SKM-1 treated with dmso at 0.1 percent for 144 hours (cell line): ENCODE measurements around the gene TWIST1.

Source experiments
- DNase-seq: peaks from one replicate; lab custom pipeline; 2025; ENCODE audit not compliant: unreplicated experiment; lab: John Stamatoyannopoulos, UW

Gene TWIST1

GRCh38 chr7:19117091-19117869, at the start of gene TWIST1:
Gene TWIST1, minus strand, starts transcription at chr7:19117636. Its CDS starts 315 bp downstream, at chr7:19117321.
- DNase-seq, result no peak

- DNase-seq, result no peak
Observed at GRCh38 chr7:19161671-19162070, 44.2 kb upstream of the TWIST1 start.

GRCh38 chr7:19146699-19147098, 29.3 kb upstream of the TWIST1 start:
- no peak for DNase-seq

- DNase-seq, result no peak
Observed at GRCh38 chr7:19145434-19146115, 28.1 kb upstream of the TWIST1 start.

GRCh38 chr7:19144661-19145433, 27.4 kb upstream of the TWIST1 start, which contains the start of gene FERD3L:
Gene FERD3L, minus strand, starts transcription at chr7:19145421. Its CDS starts 59 bp downstream, at chr7:19145362.
- no peak for DNase-seq

GRCh38 chr7:19143881-19144574, 26.6 kb upstream of the TWIST1 start:
- DNase-seq, result no peak

- no peak for DNase-seq
Observed at GRCh38 chr7:19139706-19140327, 22.4 kb upstream of the TWIST1 start.

- no peak for DNase-seq
Observed at GRCh38 chr7:19133886-19134285, 16.4 kb upstream of the TWIST1 start.

- DNase-seq, result no peak
Observed at GRCh38 chr7:19133390-19133789, 16.0 kb upstream of the TWIST1 start.

- DNase-seq, result no peak
Observed at GRCh38 chr7:19128856-19129255, 11.4 kb upstream of the TWIST1 start.

- DNase-seq, result peak; percentile 14
Observed at GRCh38 chr7:19121977-19122588, 4.6 kb upstream of the TWIST1 start.

- DNase-seq, result no peak
Observed at GRCh38 chr7:19119870-19120486, 2.5 kb upstream of the TWIST1 start.

GRCh38 chr7:19119372-19119771, 1.9 kb upstream of the TWIST1 start:
- no peak for DNase-seq

- no peak for DNase-seq
Observed at GRCh38 chr7:19118636-19119371, 1.4 kb upstream of the TWIST1 start.

- no peak for DNase-seq
Observed at GRCh38 chr7:19117870-19118608, 603 bp upstream of the TWIST1 start.

GRCh38 chr7:19116121-19117090, 1.0 kb downstream of the TWIST1 start:
- no peak for DNase-seq

GRCh38 chr7:19114551-19114855, 2.9 kb downstream of the TWIST1 start:
- no peak for DNase-seq
